CD4-positive, alpha-beta T cell treated with Interleukin-17A for 4 hours (primary cell): ENCODE data around the gene S100A13.
A peak's percentile ranks its signal among the peaks of the same experiment; 100 is the strongest.
"Not testable (repeated sequence)": the region's sequence is repeated elsewhere in the genome, so short reads cannot be mapped to it uniquely, and the experiment has no call there.

Experiments
- DNase-seq: peaks from one replicate; pipeline ENCODE4 v3.0.0-alpha.2; 2020; ENCODE audit warnings: mixed read lengths

The S100A13 gene

GRCh38 chr1:153599847-153600246 is 27.5 kb downstream of the S100A13 start:
- DNase-seq, result no peak

GRCh38 chr1:153598309-153599172 is 28.8 kb downstream of the S100A13 start:
- peak; percentile 6 for DNase-seq

DNA sequence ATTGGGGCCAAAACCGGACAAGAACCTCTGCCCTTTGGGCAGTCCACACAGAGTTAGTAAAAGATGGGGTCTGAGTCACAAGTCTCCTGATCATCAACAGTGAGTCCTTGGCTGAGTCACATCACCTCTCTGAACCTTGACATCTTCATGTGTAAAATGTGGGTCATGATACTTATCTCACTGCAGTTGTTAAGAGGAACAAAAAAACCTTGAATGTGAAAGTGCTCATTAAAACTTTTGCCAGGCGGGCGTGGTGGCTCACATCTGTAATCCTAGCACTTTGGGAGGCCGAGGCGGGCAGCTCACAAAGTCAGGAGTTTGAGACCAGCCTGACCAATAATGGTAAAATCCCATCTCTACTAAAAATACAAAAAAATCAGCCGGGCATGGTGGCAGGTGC is 30.1 kb downstream of the S100A13 start:
- DNase-seq, result no peak

DNA sequence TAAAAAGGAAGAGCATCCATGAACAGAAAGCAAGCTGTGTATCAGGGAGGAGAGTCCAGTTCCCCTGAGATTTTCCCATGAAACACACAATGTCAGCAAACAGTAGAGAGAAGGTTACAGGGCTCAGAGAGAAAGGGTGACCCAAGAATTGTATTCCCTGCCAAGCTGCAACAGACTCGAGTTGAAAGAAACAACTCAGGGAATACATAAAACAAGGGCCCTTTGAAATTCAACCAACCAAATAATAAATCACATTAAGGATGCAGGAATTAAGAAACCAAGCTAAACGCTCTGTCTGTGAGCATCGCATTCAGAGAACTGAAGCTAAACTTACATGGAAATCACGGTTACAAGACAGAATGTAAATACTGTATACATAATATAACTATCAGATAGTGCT is 34.6 kb downstream of the S100A13 start:
- DNase-seq, result no peak

DNA sequence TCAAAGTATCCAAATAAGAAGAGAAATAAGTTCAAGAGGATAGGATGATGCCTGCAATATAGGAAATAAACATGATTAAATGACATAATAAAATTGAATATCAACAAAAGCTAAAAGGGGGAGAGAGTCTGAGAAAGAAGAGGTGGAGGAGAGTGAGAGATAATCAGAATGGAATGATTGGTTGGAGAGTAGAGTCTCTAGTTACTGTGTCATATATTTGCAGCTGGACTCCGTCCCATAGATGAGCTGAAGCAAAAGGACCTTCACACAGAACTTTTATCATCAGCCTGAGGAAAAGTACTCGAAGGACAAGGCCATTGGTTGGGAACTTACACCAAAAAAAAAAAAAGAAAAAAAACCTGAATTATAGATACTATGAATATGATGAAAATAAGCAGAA is 38.8 kb downstream of the S100A13 start:
- no peak for DNase-seq

- DNase-seq, result not testable (repeated sequence)
Observed at GRCh38 chr1:153588033-153588432, 39.3 kb downstream of the S100A13 start.

GRCh38 chr1:153587314-153587713 is 40.0 kb downstream of the S100A13 start:
- DNase-seq, result no peak

- DNase-seq, result no peak
Observed at GRCh38 chr1:153586347-153586746, 41.0 kb downstream of the S100A13 start.

DNA sequence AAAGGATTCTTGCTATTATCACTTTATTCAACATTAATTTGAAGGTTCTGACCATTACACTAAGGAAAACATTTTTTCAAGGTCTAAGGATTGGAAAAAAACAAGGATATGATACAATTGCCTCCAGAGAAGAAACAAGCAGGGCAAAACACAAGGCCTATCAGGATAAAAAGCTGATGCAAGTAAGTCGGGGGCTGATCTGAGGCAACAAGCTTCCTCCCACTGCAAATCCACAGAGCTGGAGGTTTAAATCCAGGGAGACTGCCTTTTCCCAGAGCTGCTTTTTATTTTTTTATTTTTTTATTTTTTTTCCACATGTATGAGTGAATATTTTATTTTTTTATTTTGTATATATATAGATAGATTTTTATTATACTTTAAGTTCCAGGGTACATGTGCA is 42.3 kb downstream of the S100A13 start:
- DNase-seq, result no peak

GRCh38 chr1:153583976-153584375 is 43.3 kb downstream of the S100A13 start:
- DNase-seq, result no peak

DNA sequence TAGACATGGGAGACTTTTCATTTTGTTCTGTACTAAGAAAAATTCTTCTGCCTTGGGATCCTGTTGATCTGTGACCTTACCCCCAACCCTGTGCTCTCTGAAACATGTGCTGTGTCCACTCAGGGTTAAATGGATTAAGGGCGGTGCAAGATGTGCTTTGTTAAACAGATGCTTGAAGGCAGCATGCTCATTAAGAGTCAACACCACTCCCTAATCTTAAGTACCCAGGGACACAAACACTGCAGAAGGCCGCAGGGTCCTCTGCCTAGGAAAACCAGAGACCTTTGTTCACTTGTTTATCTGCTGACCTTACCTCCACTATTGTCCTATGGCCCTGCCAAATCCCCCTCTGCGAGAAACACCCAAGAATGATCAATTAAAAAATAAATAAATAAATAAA is 43.8 kb downstream of the S100A13 start:
- DNase-seq, result not testable (repeated sequence)

GRCh38 chr1:153582836-153583235 is 44.5 kb downstream of the S100A13 start:
- not testable (repeated sequence) for DNase-seq

GRCh38 chr1:153578936-153579335 is 48.4 kb downstream of the S100A13 start:
- DNase-seq, result no peak

- DNase-seq, result no peak
Observed at GRCh38 chr1:153578490-153578889, 48.8 kb downstream of the S100A13 start.

DNA sequence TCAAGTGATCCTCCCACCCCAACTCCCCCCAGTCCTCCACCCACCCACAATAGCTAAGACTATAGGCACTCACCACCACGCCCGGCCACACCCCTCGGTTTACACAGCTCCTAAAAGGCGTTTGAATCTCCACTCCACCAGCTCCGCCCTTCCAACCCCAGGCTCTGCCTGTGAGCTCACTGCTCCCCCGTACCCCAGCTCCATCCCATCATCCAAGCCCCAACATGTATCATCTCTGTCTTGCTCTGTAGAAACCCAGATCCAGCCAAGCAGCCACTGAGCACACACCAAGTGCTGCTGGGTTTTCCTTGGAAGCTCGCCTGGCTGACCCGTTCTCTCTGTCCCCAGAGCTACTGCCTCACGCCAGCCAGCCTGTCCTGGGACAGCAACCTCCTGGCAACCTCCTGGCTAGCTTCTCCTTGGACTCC is 49.7 kb downstream of the S100A13 start:
- DNase-seq, result no peak

DNA sequence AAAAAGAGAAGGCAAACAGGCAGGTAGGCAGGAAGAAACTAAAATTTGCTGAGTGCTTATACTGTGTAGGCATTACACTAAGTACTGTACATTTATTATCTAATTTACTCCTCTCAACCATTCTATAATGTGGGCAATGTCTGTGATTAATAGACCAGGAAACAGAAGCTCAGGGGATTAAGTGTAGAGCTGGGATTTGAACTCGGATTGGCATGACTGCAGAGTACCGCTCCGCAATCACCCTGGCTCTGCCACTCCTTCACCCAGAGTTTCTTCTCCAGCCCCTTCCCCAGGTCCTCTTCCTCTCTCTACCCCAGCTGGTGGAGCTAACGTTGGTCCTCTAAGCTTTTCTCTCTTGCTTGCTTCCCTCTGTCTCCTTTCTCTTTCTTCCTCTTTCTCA is 50.2 kb downstream of the S100A13 start:
- DNase-seq, result no peak

GRCh38 chr1:153575497-153575896 is 51.8 kb downstream of the S100A13 start:
- DNase-seq, result not testable (repeated sequence)

DNA sequence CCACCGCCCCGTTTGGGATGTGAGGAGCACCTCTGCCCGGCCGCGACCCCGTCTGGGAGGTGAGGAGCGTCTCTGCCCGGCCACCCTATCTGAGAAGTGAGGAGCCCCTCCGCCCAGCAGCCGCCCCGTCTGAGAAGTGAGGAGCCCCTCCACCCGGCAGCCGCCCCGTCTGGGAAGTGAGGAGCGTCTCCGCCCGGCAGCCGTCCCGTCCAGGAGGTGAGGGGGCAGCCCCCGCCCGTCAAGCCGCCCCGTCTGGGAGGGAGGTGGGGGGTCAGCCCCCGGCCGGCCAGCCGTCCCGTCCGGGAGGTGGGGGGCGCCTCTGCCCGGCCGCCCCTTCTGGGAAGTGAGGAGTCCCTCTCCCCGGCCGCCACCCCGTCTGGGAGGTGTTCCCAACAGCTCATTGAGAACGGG is 52.2 kb downstream of the S100A13 start:
- DNase-seq, result not testable (repeated sequence)

DNA sequence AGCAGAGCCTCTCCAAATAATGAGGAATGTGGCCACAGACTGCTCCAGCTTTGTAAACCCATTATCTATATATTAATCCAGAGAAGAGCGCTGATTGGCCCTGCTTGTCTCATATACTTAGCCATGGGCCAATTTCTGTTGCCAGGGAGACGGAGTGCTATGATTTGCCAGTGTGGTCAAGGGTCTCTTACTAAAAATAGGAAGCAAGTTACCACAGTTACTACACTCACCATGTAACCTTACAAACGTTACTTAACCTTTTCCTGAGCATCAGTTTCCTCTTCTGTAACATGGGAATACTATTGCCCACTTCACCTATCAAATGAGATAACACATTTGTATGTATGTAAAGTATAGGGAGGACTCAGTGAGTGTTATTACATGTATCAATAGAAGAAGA is 54.0 kb downstream of the S100A13 start:
- no peak for DNase-seq

DNA sequence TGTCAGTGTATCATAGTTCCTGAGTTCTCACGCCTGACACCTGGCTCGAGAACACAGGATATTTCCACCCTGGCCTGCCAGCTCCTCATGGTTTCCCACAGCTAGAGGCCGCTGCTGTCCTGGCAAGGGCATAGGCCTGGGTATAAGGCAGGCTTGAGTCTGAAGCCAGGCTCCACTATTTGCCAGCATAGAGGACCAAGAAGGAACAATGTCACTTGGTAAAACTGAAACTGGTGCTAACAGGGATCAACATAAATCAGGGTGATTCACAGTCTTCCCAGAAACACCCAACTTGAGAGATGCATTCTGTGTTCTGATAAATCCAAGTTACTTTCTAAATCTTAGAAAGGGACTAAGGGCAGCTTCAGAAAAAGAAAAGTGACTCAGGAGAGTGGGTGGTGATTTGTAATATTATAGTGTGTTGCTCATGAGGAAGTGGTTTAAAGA is 54.7 kb downstream of the S100A13 start:
- DNase-seq, result peak; percentile 62

- DNase-seq, result no peak
Observed at GRCh38 chr1:153571706-153572105, 55.6 kb downstream of the S100A13 start.

DNA sequence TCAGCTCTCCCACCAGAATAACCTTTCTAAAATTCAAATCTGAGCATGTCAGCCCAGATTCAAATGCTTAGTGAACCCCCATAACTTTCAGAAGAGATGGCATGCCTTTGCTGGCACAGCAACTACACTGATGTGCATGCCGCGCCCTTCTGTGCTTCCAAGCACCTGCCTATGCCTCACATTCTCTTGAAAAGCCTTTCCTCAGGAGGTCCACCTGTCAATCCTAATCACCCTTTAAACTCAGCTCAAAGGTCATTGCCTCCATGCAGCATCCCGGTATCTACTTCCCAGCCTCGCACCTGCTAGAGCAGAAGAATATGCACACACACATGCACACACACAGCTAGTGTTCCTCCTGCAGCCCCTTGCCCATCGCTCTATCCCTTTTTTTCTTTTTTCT is 56.4 kb downstream of the S100A13 start:
- DNase-seq, result no peak

DNA sequence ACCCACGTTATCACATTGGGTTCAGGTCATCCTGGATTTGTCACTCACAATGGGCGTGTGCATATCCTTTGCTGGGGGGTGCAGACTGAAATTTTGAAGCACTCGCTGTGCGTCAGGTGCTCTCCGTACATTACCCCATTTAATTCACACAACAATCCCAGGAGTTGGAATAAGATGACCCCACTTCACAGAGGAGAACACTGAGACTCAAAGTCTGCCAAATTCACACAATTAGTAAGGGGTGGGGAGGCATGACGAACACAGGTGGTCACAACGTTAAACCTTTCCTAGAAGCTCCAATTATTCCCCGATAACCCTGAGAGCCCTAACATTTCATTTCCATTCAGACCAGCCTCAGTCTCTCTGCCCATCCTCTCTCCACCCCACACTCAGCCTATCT is 57.8 kb downstream of the S100A13 start:
- no peak for DNase-seq
